Lung (tissue), 12 donors: ENCODE measurements around the gene PATJ. TPM values are rescaled to one million over a fixed set of nuclear protein-coding genes. Genes with fewer than 3 reads are reported as not detected.
"Not testable (repeated sequence)": the region's sequence is repeated elsewhere in the genome, so short reads cannot be mapped to it uniquely, and the experiment has no call there.

Experiments
- ATAC-seq: fragments of 200-7000 bp; cut with Tn5 transposase; one replicate; pipeline ENCODE4 v1.9.1; 2020; ENCODE audit warnings: moderate number of reproducible peaks; ENCODE audit not compliant: insufficient read depth, low FRiP score
- DNase-seq, 3 donors: peaks; one replicate each; pipeline ENCODE4 v3.0.0-alpha.2; 2013 to 2017
- H3K27ac ChIP-seq, 2 donors: one replicate each; pipeline ENCODE4 v1.5.1; 2013; ENCODE audit warnings: mild to moderate bottlenecking in 2 of 2, moderate library complexity in 2 of 2, control low read depth in 1 of 2, inconsistent platforms in 1 of 2, low read depth in 1 of 2, low read length in 1 of 2
- H3K27me3 ChIP-seq, 3 donors: one replicate each; pipeline ENCODE4 v1.5.1; 2013; ENCODE audit warnings: low read length in 2 of 3; ENCODE audit not compliant: control insufficient read depth in 3 of 3, insufficient read depth in 3 of 3
- H3K36me3 ChIP-seq, 4 donors: one replicate each; pipeline ENCODE4 v1.5.1; 2013; ENCODE audit warnings: low read length in 4 of 4, mild to moderate bottlenecking in 1 of 4, moderate library complexity in 1 of 4; ENCODE audit not compliant: control insufficient read depth in 4 of 4, insufficient read depth in 4 of 4
- H3K4me1 ChIP-seq, 5 donors: one replicate each; pipeline ENCODE4 v1.5.1; 2013; ENCODE audit warnings: low read length in 5 of 5, mild to moderate bottlenecking in 2 of 5, moderate library complexity in 1 of 5; ENCODE audit not compliant: control insufficient read depth in 5 of 5, insufficient read depth in 5 of 5
- H3K4me3 ChIP-seq: one replicate; pipeline ENCODE4 v1.5.1; 2013; ENCODE audit warnings: mild to moderate bottlenecking, control low read depth, moderate library complexity
- H3K9ac ChIP-seq, 2 donors: one replicate each; pipeline ENCODE4 v1.5.1; 2013; ENCODE audit warnings: low read length in 2 of 2, control low read depth in 1 of 2; ENCODE audit not compliant: insufficient read depth in 1 of 2
- H3K9me3 ChIP-seq, 4 donors: one replicate each; pipeline ENCODE4 v1.5.1; 2013; ENCODE audit warnings: low read length in 3 of 4, mild to moderate bottlenecking in 1 of 4, moderate library complexity in 1 of 4; ENCODE audit not compliant: control insufficient read depth in 4 of 4, insufficient read depth in 3 of 4
- WGBS, 2 donors: extraction: QIAGEN DNeasy Blood & Tissue Kit; methylation state at CpG; one replicate each; pipeline ENCODE4 v1.1.7; 2013; 5-methylcytosine and 5-hydroxymethylcytosine counted together
- polyA plus RNA-seq, 2 donors: library from polyadenylated mRNA; stranded (reverse); fragments of 200-250 nt; gene quantifications; one replicate each; pipeline ENCODE4 v1.2.1, GENCODE V29; 2013
- total RNA-seq, 2 donors: library from RNA; depleted of rRNA in 1 of 2; stranded (reverse); fragments of >200 nt in 1 of 2; gene quantifications; one replicate each; pipeline ENCODE4 v1.2.1, GENCODE V29; 2014 to 2021
- TF ChIP-seq, protein P1 (sequence below): IDR thresholded peaks from 2 replicates; pipeline ENCODE4 v1.5.1; 2012; ENCODE audit warnings: mild to moderate bottlenecking; ENCODE audit errors: control extremely low read depth, extremely low read depth
- donor health status: control.
- donor health status: control.
- donor health status: Bipolar disorder and iron deficiency.
- donor health status: healthy.
- donor health status: DM: yes; HTN: yes; CAD: no.

PATJ gene
- total and polyA plus RNA-seq, 4 donors: 5.3 to 115 (median 26.8) TPM

DNA sequence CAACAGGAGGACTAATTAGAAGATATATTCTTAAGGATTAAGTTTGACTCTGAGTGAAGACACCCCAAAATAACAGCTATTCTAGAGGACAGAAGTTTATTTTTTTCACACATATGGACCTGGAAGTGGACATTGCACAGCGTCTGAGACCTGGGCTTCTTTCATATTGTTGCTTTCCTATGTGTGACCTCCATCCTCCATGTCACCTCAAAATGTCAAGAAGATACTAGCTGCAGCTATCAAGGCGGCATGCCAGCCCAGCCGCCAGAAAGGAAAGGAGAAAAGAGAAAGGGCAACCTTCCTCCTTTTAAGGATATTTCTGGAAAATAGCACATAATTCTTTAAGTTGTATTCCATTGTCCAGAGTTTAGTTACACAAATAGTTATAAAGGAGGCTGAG, 220.4 kb downstream of the PATJ start:
- peaks cover 0 to 2% (median 0%) of the 10 kb centered on the region in 5 donors for H3K4me1 ChIP-seq
- DNase-seq: no peak
- WGBS, 2 donors: 89 to 96% methylated on average over 3 of the region's 3 CpGs
- H3K27ac ChIP-seq: no peak overlapping the region
- TF ChIP-seq, protein P1, sequence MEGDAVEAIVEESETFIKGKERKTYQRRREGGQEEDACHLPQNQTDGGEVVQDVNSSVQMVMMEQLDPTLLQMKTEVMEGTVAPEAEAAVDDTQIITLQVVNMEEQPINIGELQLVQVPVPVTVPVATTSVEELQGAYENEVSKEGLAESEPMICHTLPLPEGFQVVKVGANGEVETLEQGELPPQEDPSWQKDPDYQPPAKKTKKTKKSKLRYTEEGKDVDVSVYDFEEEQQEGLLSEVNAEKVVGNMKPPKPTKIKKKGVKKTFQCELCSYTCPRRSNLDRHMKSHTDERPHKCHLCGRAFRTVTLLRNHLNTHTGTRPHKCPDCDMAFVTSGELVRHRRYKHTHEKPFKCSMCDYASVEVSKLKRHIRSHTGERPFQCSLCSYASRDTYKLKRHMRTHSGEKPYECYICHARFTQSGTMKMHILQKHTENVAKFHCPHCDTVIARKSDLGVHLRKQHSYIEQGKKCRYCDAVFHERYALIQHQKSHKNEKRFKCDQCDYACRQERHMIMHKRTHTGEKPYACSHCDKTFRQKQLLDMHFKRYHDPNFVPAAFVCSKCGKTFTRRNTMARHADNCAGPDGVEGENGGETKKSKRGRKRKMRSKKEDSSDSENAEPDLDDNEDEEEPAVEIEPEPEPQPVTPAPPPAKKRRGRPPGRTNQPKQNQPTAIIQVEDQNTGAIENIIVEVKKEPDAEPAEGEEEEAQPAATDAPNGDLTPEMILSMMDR: no peak
- no peak overlapping the region for H3K4me3 ChIP-seq
- H3K27me3 ChIP-seq: no peaks in the 10 kb centered on the region
- peaks cover 0 to 1% (median 0%) of the 10 kb centered on the region in 4 donors for H3K36me3 ChIP-seq
- no peaks in the 10 kb centered on the region for H3K9me3 ChIP-seq
- H3K9ac ChIP-seq: no peak overlapping the region
- no peak for ATAC-seq

DNA sequence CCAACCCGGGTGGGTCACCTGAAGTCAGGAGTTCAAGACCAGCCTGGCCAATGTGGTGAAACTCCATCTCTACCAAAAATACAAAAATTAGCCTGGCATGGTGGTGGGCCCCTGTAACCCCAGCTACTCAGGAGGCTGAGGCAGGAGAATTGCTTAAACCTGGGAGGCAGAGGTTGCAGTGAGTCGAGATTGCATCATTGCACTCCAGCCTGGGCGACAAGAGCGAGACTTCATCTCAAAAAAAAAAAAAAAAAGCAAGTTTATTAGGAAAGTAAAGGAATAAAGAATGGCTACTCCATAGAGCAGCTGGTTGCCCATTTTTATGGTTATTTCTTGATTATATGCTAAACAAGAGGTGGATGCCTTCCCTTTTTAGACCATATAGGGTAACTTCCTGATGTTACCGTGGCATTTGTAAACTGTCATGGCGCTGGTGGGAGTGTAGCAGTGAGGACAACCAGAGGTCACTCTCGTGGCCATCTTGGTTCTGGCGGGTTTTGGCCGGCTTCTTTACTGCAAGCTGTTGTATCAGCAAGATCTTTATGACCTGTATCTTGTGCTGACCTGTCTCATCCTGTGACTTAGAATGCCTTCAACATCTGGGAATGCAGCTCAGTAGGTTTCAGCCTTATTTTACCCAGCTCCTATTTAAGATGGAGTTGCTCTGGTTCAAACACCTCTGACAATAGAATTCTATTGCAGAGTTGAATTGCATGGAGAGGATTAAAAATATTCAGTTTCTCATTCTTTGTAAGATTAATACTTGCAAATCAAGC, 224.4 kb downstream of the PATJ start:
- H3K4me1 ChIP-seq, H3K27me3 ChIP-seq, DNase-seq, ATAC-seq, H3K36me3 ChIP-seq, H3K27ac ChIP-seq, H3K9ac ChIP-seq, H3K4me3 ChIP-seq, H3K9me3 ChIP-seq: not testable (repeated sequence)
- WGBS, 2 donors: 89 to 92% methylated on average over 9 of the region's 9 CpGs

GRCh38 chr1:61967750-61968149, 225.5 kb downstream of the PATJ start:
- Histone ChIP-seq H3K9ac (no peak overlapping the region), H3K4me1 (no peaks in the 10 kb centered on the region), H3K27ac (peak overlapping the region in 1 of 2 donors; percentile 9), H3K27me3 (no peaks in the 10 kb centered on the region), H3K36me3 (no peaks in the 10 kb centered on the region), H3K9me3 (no peaks in the 10 kb centered on the region), H3K4me3 (no peak overlapping the region)
- no peak for DNase-seq
- TF ChIP-seq, protein P1: no peak
- ATAC-seq: no peak
- WGBS, 2 donors: 53 to 73% methylated on average over 3 of the region's 3 CpGs

DNA sequence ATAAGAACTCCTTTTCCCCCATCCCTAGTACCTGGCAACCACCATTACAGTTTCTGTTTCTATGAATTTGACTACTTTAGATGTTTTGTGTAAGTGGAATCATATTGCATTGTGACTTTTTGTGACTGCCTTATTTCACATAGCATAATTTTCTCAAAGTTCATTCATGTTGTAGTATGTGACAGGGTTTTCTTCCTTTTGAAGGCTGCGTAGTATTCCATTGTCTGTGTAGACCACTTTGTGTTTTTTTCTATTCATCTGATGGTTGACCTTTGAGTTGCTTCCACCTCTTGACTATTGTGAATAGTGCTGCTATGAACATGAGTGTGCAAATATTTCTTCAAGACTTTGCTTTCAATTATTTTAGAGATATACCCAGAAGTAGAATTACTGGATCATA, 226.6 kb downstream of the PATJ start:
- Histone ChIP-seq H3K4me1 (no peaks in the 10 kb centered on the region), H3K36me3 (no peaks in the 10 kb centered on the region), H3K27ac (no peak overlapping the region), H3K9ac (no peak overlapping the region), H3K4me3 (no peak overlapping the region), H3K9me3 (no peaks in the 10 kb centered on the region), H3K27me3 (no peaks in the 10 kb centered on the region)
- TF ChIP-seq, protein P1: no peak
- ATAC-seq (no peak), DNase-seq (no peak)
- WGBS, 2 donors: 89 to 97% methylated on average over 1 of the region's 1 CpG
